A549 (cell line): Measurements from ENCODE around the gene TEX35. TPM values are rescaled to one million over a fixed set of nuclear protein-coding genes. Genes with fewer than 3 reads are reported as not detected.

ENCODE experiments used
- ATAC-seq, 2 experiments: fragments of 200-7000 bp in 1 of 2; fragments of >200 bp in 1 of 2; cut with Nextera tagmentation in 1 of 2; cut with Tn5 transposase in 1 of 2; 3 replicates each; pipeline versions ENCODE4 v1.8.0 to v1.9.1; 2018 to 2020; ENCODE audit warnings: mild to moderate bottlenecking in 1 of 2, moderate library complexity in 1 of 2
- CTCF ChIA-PET: fragments of 300-600 bp; sonication (Branson Sonifier 250); formaldehyde crosslinking; extraction: SDS; loops from one replicate; lab custom pipeline; 2021; ENCODE audit warnings: antibody characterized with exemption, inconsistent platforms; lab: Yijun Ruan, JAX
- POLR2A ChIA-PET: fragments of 350-600 bp; formaldehyde crosslinking; extraction: SDS; loops from one replicate; lab custom pipeline; 2021; ENCODE audit warnings: antibody characterized with exemption, inconsistent platforms; lab: Yijun Ruan, JAX
- DNase-seq, 2 experiments: peaks; one replicate each; pipeline versions ENCODE4 v3.0.0 to v3.0.0-alpha.2; 2011 to 2016; ENCODE audit warnings: low read depth in 1 of 2, low spot score in 1 of 2
- FAIRE-seq: peaks from 2 replicates; lab custom pipeline; 2011; peaks lifted over from hg19 to GRCh38; lab: Jason Lieb, UNC
- H3K27ac ChIP-seq, 2 experiments: fragments of >200 bp; sonication (Bioruptor Twin); formaldehyde crosslinking; 3 replicates each; pipeline ENCODE4 v1.5.1; 2016 to 2017
- H3K4me1 ChIP-seq: fragments of >200 bp; sonication (Bioruptor Twin); formaldehyde crosslinking; 3 replicates; pipeline ENCODE4 v1.6.1; 2016
- H3K4me2 ChIP-seq: fragments of >200 bp; sonication (Bioruptor Twin); formaldehyde crosslinking; 3 replicates; pipeline ENCODE4 v1.6.1; 2016
- H3K4me3 ChIP-seq: fragments of >200 bp; sonication (Bioruptor Twin); formaldehyde crosslinking; 3 replicates; pipeline ENCODE4 v1.5.1; 2016
- H3K9me3 ChIP-seq: fragments of >200 bp; sonication (Bioruptor Twin); formaldehyde crosslinking; 3 replicates; pipeline ENCODE4 v1.6.1; 2016
- CBX8 ChIP-seq: fragments of 200-600 bp; sonication (generic); IDR thresholded peaks from 2 replicates; pipeline ENCODE4 v1.6.1; 2016
- CTCF ChIP-seq: fragments of >200 bp; sonication (Bioruptor Twin); formaldehyde crosslinking; IDR thresholded peaks from 3 replicates; pipeline ENCODE4 v1.5.1; 2016
- EHF ChIP-seq: fragments of 250-450 bp; sonication (Bioruptor Pico); IDR thresholded peaks from 2 replicates; pipeline ENCODE4 v1.5.0; 2020; ENCODE audit warnings: mild to moderate bottlenecking
- ELK1 ChIP-seq: fragments of 150-350 bp; IDR thresholded peaks from 2 replicates; pipeline ENCODE4 v1.6.1; 2014; ENCODE audit warnings: low read depth, mild to moderate bottlenecking, low read length
- FOXS1 ChIP-seq: fragments of 250-450 bp; sonication (Bioruptor Pico); IDR thresholded peaks from 2 replicates; pipeline ENCODE4 v1.5.0; 2020; ENCODE audit warnings: mild to moderate bottlenecking, moderate library complexity
- GATA3 ChIP-seq: IDR thresholded peaks from 2 replicates; pipeline ENCODE4 v1.6.1; 2012; ENCODE audit warnings: borderline replicate concordance
- KDM1A ChIP-seq: fragments of 200-600 bp; sonication (generic); IDR thresholded peaks from 2 replicates; pipeline ENCODE4 v1.6.1; 2016; ENCODE audit warnings: low read depth, mild to moderate bottlenecking
- MAFK ChIP-seq: fragments of 450-650 bp; IDR thresholded peaks from 2 replicates; pipeline ENCODE4 v1.6.1; 2014; ENCODE audit not compliant: partially characterized antibody
- PHF8 ChIP-seq: fragments of 200-600 bp; sonication (generic); IDR thresholded peaks from 2 replicates; pipeline ENCODE4 v1.6.1; 2016; ENCODE audit warnings: low read depth, mild to moderate bottlenecking, antibody characterized with exemption, moderate library complexity, borderline replicate concordance
- POLR2A ChIP-seq: IDR thresholded peaks from 2 replicates; pipeline ENCODE4 v1.6.1; 2012; ENCODE audit warnings: mild to moderate bottlenecking, low read length
- REST ChIP-seq: fragments of 200-600 bp; sonication (generic); IDR thresholded peaks from 2 replicates; pipeline ENCODE4 v1.6.1; 2016; ENCODE audit warnings: antibody characterized with exemption, mild to moderate bottlenecking, moderate library complexity
- RFX5 ChIP-seq: fragments of 450-650 bp; IDR thresholded peaks from 2 replicates; pipeline ENCODE4 v1.7.1; 2014; ENCODE audit warnings: antibody characterized with exemption, mild to moderate bottlenecking, moderate library complexity
- RNF2 ChIP-seq: fragments of 200-600 bp; sonication (generic); IDR thresholded peaks from 2 replicates; pipeline ENCODE4 v1.6.1; 2016; ENCODE audit warnings: low read depth, mild to moderate bottlenecking, antibody characterized with exemption, moderate library complexity, borderline replicate concordance
- USF2 ChIP-seq: fragments of 450-650 bp; IDR thresholded peaks from 2 replicates; pipeline ENCODE4 v1.6.1; 2014; ENCODE audit warnings: antibody characterized with exemption
- ZNF302 ChIP-seq: fragments of 250-450 bp; sonication (Bioruptor Pico); IDR thresholded peaks from 2 replicates; pipeline ENCODE4 v1.9.0; 2021; ENCODE audit warnings: inconsistent platforms, mild to moderate bottlenecking, moderate library complexity
- WGBS: methylation state at CpG from one replicate; pipeline ENCODE4 v1.1.6; 2017; ENCODE audit errors: missing lambda C conversion rate; 5-methylcytosine and 5-hydroxymethylcytosine counted together
- polyA plus RNA-seq, 4 experiments: library from polyadenylated mRNA; depleted of rRNA in 3 of 4; stranded (reverse); fragments of >200 nt; fragmentation: RNase III in 1 of 4; extraction: RNeasy Plus Mini Kit Qiagen cat#74134 plus additional on column Dnase treatment in 1 of 4; gene quantifications; 2 replicates in 3 of 4; 3 replicates in 1 of 4; pipeline ENCODE4 v1.2.3, GENCODE V29; 2011 to 2017

The TEX35 gene
- polyA plus RNA-seq, 2 of the 4 experiments (the other 2 are of a cell fraction), result not detected

GRCh38 chr1:178496410-178497135 lies 16.3 kb upstream of the TEX35 start, which contains the start of gene CLEC20A:
TSS of gene CLEC20A (minus strand) at chr1:178496964. CDS start at chr1:178496939, 25 bp downstream.
- FAIRE-seq (no peak), ATAC-seq (no peak), DNase-seq (no peak)
- WGBS, result 85% methylated on average over 26 of the region's 26 CpGs
- no peak within 1 kb of the TSS for H3K4me3 ChIP-seq
- TF ChIP-seq USF2 (no peak), CBX8 (no peak), ZNF302 (CRISPR knock-in tag) (no peak), CTCF (no peak), REST (no peak), RNF2 (no peak), RFX5 (no peak), FOXS1 (CRISPR knock-in tag) (no peak), EHF (CRISPR knock-in tag) (no peak), POLR2A (no peak), MAFK (no peak), PHF8 (no peak)
- CTCF ChIA-PET, result interaction anchor here (1.1 kb wide), 1 partner anchor 506 kb away, joined by 4 read pairs; no protein-coding TSS in a partner anchor
- POLR2A ChIA-PET, result no interaction called here
- no peak within 1 kb of the TSS for H3K4me2 ChIP-seq
- H3K4me1 ChIP-seq, result no peaks in the 10 kb centered on the region
- H3K9me3 ChIP-seq, result no peaks in the 10 kb centered on the region
- H3K27ac ChIP-seq, result no peak within 1 kb of the TSS

DNA sequence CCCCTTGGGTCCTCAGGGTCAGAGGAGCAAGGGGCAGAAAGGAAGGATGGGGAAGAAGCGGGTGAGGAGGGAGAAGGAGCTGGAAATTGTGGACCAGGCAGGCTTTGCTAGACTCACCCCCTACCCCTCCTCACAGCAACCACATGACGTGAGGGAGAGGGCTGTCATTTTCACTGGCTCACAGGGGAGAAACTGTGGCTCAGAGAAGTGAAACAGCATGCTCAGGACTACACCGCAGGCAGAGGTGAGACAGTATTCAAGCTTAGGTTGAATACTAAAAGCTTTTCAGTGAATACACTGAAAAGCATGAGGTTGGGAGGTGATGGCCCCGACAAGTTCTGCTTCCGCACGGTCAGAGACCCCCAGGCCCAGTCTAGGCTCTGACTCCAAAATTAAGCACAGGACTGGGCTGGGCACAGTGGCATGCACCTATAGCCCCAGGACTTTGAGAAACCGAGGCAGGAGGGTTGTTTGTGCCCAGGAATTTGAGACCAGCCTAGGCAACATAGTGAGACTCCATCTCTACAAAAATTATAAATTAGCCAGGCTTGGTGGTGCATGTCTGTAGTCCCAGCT lies 14.9 kb upstream of the TEX35 start:
- no peak for TF ChIP-seq RFX5
- no peak for TF ChIP-seq KDM1A
- no peak for TF ChIP-seq GATA3
- no peak for TF ChIP-seq RNF2
- TF ChIP-seq PHF8, result no peak
- TF ChIP-seq ELK1, result no peak
- Histone ChIP-seq H3K4me1 (no peaks in the 10 kb centered on the region), H3K27ac (no peak overlapping the region), H3K9me3 (no peaks in the 10 kb centered on the region), H3K4me2 (no peak overlapping the region), H3K4me3 (no peak overlapping the region)
- no peak for ATAC-seq
- no peak for FAIRE-seq
- DNase-seq, result no peak
- ChIA-PET CTCF (interaction anchor here (1.0 kb wide), 1 partner anchor 34 kb away, joined by 4 read pairs; no protein-coding TSS in a partner anchor), POLR2A (no interaction called here)
- 72% methylated on average over 7 of the region's 7 CpGs for WGBS
